HG03342 (cell line): ENCODE measurements around the gene POR.
"Not testable (repeated sequence)": the region's sequence is repeated elsewhere in the genome, so short reads cannot be mapped to it uniquely, and the experiment has no call there.

Source experiments
- ATAC-seq: cut with Tn5 transposase; IDR thresholded peaks from one replicate; pipeline ENCODE4 v1.9.1; 2021; ENCODE audit warnings: mild to moderate bottlenecking, moderate library complexity; ENCODE audit not compliant: unreplicated experiment

Gene POR

GRCh38 chr7:76016191-76016947 lies 101.4 kb downstream of the POR start:
- no peak for ATAC-seq

GRCh38 chr7:76018520-76018919 lies 103.6 kb downstream of the POR start:
- ATAC-seq: not testable (repeated sequence)

GRCh38 chr7:76020031-76020714 lies 105.2 kb downstream of the POR start:
- no peak for ATAC-seq

- ATAC-seq: no peak
Observed at GRCh38 chr7:76022026-76022780, 107.2 kb downstream of the POR start.

- ATAC-seq: no peak
Observed at GRCh38 chr7:76023002-76023401, 108.0 kb downstream of the POR start.

DNA sequence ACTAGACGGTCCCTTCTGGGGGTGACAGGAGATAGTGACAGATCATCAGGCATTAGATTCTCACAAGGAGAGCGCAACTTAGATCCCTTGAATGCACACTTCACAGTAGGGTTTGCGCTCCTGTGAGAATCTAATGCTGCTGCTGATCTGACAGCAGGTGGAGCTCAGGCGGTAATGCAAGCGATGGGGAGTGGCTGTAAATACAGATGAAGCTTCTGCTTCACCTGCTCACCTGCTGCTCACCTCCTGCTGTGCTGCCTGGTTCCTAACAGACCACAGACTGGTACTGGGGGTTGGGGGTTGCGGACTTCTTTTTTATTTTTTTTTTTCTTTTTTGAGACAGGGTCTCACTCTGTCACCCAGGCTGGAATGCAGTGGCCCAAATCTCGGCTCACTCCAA lies 114.7 kb downstream of the POR start:
- not testable (repeated sequence) for ATAC-seq

GRCh38 chr7:76031964-76032363 lies 117.0 kb downstream of the POR start:
- ATAC-seq: no peak
